Activated gamma-delta T cell treated with anti-CD3 and anti-CD28 coated beads, Interleukin-2, amount 50 U/mL, for 16 hours (primary cell): ENCODE data around the gene OLFML2B.
A peak's percentile ranks its signal among the peaks of the same experiment; 100 is the strongest.
"Not testable (repeated sequence)": the region's sequence is repeated elsewhere in the genome, so short reads cannot be mapped to it uniquely, and the experiment has no call there.

Experiments
- DNase-seq: peaks from one replicate; pipeline ENCODE4 v3.0.0-alpha.2; 2020; ENCODE audit warnings: low read depth

Gene OLFML2B

DNA sequence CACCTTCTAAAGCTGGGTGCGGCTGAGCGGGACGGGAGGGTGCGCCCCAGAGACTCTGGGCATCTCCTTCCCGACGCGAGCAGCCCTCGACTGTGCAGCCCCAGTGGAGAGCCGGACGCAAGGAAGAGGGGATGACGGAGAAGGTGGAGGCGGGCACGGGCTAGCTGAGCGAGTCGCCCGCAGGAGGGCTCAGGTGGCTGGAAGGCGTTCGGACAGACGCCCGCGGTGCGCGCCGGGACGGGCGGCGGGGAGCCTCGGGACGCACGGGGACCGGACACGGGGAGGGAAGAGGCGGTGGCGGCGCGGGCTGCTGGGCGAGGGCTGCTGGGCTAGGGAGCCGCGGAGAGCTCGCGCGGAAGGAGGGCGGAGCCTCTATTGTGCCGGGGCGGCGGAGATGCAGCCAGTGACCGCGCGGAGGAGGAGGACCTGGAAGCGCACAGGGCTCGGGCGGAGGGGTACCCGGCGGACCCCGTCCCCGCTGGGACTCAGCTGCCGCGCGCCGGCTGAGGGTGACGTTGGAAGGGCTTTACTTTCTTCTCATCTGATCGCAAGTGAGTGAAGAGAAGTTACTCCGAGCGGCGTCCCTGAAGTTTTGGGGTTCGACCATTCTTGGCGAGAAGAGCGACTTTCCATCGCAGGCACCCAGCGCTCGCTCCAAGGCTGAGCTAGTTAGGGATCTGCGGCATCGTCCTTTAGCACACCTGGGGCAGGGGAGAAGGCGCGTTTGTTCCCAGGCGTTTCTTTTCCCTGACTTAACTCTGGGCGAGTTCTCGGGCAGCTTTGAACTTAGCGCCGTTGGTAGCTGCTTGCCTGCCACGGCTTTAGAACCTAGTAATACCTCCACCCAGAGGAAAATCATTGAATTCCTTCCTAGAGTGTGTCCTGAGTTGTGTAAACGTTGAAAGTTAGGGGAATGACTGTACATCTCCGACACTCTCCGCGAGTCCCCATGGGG, at the start of gene OLFML2B:
Gene OLFML2B, minus strand, starts transcription at position 323 of the 955 bp plus-strand sequence. CDS start 439 bp downstream, outside the sequence.
- DNase-seq: no peak

- DNase-seq: no peak
Measured at GRCh38 chr1:162072740-162073139, 49.1 kb upstream of the OLFML2B start.

DNA sequence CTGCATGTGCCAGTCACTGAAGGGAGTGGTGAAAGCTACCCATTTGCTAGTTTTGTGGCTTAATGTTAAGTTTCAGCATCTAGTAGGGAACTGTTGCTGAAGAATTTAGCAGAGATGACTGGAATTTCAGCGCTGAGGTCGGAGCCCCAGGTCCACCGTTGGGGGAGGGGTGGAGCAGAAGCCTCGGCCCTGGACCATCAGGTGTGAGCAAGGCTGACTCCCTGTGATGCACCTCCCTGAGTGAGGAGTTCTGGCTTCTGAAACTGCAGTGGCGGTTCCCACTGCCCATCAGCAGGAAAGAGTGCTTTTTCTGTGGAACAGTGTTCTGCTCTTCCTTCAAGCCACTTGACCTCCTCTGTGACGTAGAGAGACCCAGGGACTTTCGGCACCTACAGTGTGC, 47.2 kb upstream of the OLFML2B start:
- DNase-seq: no peak

DNA sequence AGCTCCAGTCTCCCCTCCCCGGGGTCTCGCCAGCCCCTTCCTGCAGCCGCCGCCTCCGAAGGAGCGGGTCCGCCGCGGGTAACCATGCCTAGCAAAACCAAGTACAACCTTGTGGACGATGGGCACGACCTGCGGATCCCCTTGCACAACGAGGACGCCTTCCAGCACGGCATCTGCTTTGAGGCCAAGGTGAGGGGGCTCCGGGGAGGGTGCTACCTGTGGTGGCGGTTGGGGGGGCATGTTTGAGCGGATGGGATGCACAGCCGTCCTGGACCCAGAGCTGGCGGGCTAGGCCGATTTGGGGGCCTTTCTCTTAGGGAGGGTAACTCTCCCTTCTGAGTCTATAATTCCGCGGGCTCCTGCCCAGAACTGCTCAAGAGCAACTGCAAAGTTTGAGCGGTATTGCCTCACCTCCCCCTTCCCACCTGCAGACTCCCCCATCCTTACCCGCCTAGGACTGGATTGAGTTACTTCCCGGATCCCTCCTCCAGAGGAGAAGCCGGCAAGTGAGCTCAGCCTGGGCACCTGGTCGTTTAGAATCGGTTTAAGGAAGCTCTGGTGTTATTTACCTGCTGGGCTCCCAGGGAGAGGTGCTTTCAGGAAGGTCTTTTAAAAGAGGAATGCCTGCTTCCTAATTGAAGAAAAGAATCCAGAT, 46.6 kb upstream of the OLFML2B start:
- no peak for DNase-seq

- DNase-seq: peak; percentile 56
Measured at GRCh38 chr1:162069334-162070093, 45.8 kb upstream of the OLFML2B start, which contains the start of gene NOS1AP. TSS of gene NOS1AP (plus strand) at chr1:162069691. CDS start at chr1:162070178, 487 bp downstream.

DNA sequence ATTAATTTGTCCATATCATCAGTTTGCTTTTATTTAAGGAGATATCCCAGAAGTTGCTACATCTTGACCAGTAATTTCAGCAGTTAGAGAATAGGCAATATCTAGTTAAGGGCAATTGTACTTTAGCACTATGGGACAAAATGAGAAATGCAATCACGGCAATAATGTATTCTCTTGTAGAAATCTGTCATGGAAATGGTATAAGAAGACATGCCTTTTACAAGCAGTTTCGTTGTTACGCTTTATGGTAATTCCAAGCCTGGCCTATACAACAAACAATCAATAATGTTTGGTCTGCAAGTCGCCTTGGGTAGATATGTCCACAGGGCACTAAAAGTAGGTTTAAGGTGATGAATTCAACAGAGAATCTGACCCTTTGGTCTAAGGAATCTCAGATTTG, 44.6 kb upstream of the OLFML2B start:
- DNase-seq: no peak

DNA sequence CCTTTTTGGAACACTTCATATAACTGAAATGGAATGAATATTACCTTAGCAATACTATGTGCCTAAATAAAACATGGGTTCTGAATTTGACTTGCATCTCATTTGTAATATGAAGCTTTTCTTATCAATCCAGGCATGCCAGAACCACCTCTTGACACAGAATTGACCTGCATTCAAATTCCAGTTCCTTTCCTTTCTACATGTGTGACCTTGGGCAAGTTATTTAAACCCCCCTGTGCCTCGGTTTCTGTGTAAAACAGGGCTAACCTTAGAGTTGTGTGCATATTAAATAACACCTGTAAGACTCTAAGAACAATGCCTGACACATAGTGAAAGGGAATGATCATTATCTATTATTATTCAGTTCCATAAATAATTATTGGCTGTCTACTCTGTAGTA, 43.8 kb upstream of the OLFML2B start:
- DNase-seq: no peak

- DNase-seq: not testable (repeated sequence)
Measured at GRCh38 chr1:162066836-162067235, 43.2 kb upstream of the OLFML2B start.

DNA sequence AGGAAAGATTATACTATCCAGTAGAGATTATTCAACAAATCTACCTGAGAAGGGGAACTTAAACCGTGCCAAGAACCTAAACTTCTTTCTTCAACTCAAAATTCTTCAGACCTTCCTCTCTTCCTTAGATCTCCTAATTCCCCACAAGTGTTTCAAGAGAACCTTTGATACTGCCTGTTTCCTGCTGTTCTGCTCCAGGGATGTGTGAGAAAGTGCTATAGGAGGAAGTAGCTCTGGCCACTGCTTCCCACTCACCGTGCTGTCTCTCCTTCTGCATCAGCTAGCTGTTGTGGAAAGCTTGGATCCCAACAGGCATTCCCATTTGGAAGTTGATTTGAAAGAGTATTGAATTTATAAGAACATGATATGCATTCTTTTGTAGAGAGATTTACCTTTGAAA, 41.3 kb upstream of the OLFML2B start:
- no peak for DNase-seq

DNA sequence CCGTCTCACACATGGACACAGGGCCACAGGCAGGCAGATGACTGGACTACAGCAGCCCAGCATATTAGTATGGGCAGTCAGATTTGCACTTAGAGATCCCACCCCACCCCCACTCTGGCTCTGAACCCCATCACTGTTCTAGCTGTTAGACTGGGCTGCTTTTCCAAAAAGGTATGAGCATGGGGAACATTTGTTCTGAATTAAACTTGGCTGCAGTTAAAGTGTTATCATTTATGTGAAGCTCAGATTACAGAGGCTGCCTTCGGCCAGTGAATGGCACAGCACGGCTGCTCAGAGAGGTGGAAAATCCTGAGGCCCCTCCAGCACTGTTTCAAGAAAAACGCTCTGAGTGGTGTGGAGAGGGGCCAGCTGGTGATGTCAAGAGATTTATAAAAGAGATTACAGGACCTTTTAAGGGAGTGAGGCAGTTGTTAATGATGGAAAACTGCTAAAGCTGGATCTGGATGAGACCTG, 38.9 kb upstream of the OLFML2B start:
- no peak for DNase-seq

GRCh38 chr1:162060314-162060713, 36.6 kb upstream of the OLFML2B start:
- no peak for DNase-seq

- DNase-seq: no peak
Measured at GRCh38 chr1:162059721-162060120, 36.1 kb upstream of the OLFML2B start.

GRCh38 chr1:162056579-162056978, 32.9 kb upstream of the OLFML2B start:
- no peak for DNase-seq

DNA sequence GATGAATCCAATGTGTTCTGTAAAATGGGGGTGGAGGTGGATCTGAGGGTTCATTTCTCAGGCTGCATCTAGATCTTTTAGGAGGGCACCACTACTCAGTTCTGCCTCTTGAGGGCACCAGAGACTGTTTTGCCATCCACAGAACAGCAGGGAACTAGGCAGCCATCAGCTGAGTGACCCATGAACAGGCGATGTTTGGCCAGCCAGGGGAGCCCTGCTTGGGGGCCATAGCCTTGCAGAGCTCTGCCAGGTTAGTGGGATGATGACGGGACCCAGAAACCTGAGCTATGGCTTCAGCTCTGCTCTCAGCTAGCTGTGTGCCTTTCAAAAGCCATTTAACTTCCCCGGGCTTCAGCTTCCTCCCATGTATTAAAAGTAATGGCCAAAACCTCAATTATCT, 32.4 kb upstream of the OLFML2B start:
- DNase-seq: no peak

DNA sequence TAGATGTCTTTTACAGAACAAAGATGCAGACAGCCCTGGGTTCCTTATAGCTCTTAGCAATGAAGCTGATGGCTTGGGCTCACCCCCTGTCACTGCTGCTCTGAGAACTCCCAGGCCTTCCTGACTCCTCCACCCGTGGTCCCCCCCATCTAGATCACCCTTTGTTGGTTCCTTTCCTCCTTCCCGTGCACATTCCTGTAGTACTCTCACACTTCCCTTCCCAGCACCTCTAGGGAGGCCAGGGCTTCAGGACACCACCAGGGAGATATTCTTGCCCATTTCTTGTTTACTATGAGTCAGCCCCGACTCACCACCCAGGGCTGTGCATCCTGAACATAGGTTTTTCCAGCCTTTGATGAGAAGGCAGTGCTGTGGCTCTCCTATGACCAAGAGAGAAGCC, 31.4 kb upstream of the OLFML2B start:
- DNase-seq: no peak

GRCh38 chr1:162053949-162054348, 30.3 kb upstream of the OLFML2B start:
- not testable (repeated sequence) for DNase-seq

GRCh38 chr1:162046921-162047320, 23.3 kb upstream of the OLFML2B start:
- DNase-seq: no peak

DNA sequence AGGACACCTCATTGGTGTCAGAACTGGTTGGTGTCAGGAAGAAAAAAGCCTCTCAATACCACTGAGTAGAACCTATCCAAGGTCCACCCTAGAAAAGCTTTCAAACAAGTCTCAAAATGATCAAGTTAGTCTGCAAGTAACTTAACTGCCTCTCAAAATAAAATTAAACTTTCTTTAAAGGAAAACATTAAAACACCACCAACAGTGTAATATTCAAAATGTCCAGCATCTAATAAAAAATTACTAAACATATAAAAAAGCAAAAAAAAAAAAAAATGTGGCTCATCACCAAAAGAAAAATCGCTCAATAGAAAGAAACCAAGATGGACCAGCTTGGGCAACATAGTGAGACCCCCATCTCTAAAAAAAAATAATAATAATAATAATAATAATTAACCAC, 18.7 kb upstream of the OLFML2B start:
- DNase-seq: no peak

DNA sequence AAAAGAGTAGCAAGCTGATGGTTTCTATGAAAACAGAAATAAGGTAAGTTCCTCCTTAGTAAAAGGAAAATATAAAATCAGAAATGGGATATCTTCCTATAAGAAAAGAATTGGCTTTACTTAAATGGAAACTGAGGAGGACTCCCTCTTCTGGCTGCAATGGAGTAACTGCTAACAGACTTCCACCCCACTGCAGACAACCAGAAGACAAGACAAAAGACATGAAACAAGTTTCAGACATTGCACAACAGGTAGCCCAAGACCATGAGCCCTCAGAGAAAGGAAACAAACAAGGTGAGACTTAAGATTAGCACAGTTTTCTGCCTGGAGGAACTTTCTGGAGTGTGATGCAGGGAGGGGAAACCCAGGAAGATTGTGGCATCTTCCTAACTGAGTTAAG, 17.0 kb upstream of the OLFML2B start:
- no peak for DNase-seq

DNA sequence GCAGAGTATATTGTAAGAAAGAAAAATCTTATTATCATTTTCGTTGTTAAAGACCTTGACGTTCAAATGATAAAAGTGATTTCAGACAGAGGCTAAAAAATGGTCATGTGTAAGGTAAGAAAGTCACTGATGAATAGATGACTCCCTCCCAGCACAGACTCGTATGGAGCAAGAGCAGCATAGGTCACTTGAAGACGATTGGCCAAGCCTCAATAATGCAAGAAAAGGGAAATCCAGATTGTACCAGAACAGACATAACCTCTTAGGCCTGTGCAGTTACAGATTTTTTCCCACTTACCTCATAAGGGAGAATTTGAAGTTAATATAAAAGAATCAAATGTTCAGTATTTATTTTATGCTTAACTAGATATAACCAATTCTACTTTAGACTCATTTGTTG, 16.3 kb upstream of the OLFML2B start:
- DNase-seq: no peak

DNA sequence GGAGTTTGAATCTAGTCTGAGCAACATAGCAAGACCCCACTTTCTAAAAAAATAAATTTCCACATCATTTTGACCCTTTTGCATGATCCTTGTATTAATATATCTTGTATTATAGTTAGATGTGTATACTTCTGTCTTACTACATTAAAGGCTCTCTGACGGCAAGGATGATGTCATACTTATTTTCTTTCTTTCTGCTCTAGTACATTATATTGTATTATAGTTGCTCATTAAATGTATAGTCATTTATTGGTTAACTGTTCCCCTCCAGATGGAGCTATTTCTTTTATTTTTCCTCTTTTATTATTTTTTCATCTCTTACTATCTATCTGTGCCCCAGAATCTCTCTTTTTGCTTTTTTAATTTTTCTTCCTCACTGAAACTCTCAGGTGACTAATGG, 15.0 kb upstream of the OLFML2B start:
- DNase-seq: no peak

- no peak for DNase-seq
Measured at GRCh38 chr1:162036163-162036562, 12.5 kb upstream of the OLFML2B start.
